HG03575 (cell line): Measurements from ENCODE around the gene SVIL.
"Not testable (repeated sequence)": the region's sequence is repeated elsewhere in the genome, so short reads cannot be mapped to it uniquely, and the experiment has no call there.

ENCODE experiments used
- ATAC-seq: cut with Tn5 transposase; IDR thresholded peaks from one replicate; pipeline ENCODE4 v1.9.1; 2021; ENCODE audit not compliant: unreplicated experiment, insufficient number of reproducible peaks, low FRiP score; ENCODE audit errors: extremely low read depth

The SVIL gene

DNA sequence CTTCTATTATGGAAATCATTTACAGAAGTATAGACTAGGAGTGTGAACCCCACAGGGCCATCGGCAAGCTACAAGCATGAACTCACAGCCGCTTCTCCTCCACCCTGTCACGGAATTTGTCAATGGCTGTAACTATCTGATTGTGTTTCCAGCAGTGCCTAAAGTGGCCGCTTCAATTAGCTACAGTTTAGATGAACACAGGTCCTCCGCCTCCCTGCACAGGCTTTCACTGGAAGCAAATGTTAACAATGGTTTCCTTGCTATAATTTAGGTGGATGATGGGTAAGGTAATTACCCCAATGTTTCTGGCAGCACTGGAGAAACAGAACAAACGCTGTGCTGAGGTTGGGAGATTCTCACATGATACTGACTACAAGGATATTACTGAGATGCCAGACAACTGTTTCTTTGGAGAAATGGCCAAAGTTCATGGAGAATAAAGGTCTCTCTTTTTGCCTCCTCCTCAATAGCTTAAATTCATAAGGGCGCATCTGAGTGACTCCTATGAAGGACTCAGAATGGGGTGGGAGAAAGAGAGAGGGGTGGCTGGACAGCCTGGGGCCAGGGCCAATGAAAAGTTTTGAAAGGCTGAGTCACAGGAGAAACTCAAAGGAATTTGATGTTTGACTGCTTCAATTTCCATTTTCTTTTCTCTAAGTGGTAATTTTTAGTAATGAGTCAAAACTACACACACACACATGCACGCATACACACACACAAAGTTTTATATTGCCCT lies 78.9 kb downstream of the SVIL start:
- ATAC-seq = no peak

DNA sequence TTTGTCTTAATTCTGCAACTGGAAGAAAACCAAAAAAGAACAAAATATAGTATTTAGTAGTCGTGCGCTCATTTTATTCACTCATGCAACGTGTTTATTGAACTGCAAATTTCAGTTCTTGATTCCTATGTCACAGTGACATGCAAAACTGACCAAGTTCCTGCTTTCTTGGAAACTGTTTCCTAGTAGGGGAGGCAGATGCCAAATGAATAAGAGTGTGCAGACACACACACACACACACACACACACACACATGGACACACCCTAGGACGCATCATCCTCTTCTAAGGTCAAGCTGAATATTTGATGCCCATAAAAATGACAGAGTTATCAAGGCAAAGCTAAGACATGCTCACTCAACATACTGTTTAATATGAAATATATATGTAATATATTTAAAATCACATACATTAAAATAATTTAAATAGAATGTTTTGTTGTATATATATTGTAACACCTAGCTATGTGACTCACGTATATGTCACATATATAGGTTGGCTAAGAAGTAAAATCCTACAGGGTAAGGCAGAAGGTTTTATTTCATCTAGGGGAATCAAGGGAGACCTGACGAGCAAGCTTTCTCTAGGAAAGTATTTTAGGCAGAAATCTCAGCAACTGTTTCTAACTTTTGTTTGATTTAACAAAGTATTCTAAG lies 79.6 kb downstream of the SVIL start:
- no peak for ATAC-seq

DNA sequence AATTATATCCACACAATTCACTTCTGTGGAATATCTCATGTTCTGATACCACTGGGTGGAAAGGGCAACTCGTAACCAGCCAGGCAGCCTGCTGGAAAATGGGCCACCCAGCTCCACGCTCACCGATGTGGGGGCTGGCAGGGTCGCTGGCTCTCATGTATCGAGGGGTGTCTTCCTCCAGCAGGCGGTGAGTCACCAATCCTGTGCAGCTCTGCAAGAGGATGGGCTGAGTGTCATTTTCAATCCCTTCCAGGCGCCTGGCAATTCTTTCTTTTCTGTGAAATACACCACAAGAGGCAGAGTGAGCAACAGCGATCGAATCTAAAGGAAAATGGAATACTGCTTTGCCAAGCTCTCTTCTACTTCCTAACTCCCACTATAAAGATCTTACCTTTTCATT lies 80.1 kb downstream of the SVIL start:
- ATAC-seq = no peak

DNA sequence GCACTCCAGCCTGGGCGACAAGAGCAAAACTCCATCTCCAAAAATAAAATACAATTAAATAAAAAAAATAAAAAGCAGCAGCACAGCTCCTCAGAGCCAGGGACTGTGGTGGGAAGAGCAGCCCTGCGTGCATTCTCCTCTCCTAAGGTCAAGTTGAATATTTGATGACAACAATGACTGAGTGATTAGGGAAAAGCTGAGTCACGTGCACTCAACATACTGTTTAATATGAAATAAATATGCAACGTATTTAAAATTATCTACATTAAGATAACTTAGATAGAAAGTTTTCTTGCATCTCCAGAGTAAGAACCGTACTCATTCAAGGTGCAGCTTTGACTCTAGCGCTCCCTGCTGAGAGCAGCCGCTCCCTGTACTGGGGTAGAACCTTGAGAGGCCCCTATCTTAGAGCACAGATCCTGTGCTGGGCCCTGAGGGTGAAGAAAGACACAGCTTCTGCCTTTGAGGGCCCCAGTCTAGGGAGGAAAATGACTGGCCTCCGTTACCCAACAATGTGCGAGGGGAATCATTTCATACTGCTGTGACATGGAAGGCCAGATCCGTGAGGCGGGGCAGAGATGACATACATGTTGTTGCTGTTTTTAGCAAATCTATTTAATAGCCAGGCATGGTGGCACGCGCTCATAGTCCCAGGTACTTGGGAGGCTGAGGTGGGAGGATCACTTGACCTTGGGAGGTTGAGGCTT lies 81.1 kb downstream of the SVIL start:
- ATAC-seq = no peak

DNA sequence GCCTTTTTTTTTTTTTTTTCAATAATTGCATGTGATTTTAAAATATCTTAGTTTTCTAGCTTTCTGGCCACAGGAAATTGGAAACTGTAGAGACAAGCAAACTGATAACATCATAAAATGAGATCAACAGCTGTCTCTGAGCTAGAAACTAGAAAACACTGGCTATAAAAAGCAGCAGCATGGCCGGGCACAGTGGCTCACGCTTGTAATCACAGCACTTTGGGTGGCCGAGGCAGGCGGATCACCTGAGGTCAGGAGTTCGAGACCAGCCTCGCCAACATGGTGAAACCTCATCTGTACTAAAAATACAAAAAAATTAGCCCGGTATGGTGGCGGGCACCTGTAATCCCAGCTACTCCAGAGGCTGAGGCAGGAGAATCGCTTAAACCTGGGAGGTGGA lies 81.7 kb downstream of the SVIL start:
- ATAC-seq = not testable (repeated sequence)

DNA sequence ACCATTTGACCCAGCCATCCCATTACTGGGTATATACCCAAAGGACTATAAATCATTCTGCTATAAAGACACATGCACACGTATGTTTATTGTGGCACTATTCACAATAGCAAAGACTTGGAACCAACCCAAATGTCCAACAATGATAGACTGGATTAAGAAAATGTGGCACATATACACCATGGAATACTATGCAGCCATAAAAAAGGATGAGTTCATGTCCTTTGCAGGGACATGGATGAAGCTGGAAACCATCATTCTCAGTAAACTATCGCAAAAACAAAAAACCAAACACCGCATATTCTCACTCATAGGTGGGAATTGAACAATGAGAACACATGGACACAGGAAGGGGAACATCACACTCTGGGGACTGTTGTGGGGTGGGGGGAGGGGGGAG lies 85.3 kb downstream of the SVIL start:
- ATAC-seq = not testable (repeated sequence)

DNA sequence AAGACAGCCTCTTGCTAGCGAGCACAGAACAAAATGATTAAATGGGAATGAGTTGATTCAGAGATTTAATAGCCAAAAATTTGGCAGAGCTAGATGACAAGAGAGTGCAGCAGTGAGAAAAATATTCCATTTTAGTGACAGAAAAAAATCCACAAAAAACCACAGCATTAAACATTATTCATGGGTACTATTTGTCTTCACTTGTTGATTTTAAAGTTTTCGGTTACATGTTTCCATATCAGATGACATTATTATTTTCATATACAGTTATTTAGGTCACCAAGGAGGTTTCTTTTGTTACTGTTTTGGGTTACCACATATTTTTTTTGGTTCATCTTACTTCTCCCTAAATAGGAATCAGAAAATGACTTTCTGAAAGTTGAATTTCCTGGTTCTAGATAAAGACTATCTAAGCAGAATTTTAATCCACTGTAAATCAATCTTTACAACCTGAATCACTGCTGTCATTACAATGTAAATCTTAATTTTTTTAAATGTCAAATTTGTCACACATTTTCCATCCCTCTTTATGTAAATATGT lies 87.9 kb downstream of the SVIL start:
- ATAC-seq = no peak

DNA sequence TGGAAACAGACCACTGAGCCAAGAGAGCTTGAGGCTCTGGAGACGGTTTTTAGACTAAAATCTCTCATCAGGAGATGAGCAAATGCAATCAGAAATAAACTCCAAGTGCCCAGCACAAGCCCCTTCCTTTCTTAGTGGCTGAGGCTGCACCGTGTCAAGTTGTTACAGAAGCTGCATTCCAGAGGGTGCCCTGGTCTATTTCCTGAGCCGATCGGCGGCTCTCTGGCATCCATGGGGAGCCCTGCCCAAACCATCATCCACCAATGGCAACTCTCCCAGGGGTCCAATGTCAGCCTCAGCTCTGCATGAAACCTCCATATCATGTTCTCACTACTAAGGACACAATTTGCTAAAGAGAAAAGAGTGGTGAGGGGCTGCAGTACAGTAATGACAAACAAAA lies 89.6 kb downstream of the SVIL start:
- ATAC-seq = no peak

DNA sequence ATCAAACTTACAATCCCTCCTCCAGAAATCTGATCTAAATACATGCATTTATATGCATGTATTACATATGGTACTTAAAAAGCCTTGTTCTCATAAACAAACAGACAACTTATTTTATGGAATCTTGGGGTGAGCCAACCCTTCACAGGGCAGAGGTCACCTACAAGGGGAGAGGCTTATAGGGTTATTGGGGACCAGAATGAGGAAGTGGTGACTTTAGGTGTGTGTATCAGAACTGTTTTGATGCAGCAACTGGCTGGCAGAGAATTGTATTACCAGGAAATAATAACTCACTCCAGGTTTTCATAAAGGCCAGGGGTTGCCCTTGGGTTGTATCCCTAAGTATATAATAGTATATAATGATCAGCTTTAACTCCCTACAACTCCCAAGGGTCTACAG lies 91.1 kb downstream of the SVIL start:
- no peak for ATAC-seq

DNA sequence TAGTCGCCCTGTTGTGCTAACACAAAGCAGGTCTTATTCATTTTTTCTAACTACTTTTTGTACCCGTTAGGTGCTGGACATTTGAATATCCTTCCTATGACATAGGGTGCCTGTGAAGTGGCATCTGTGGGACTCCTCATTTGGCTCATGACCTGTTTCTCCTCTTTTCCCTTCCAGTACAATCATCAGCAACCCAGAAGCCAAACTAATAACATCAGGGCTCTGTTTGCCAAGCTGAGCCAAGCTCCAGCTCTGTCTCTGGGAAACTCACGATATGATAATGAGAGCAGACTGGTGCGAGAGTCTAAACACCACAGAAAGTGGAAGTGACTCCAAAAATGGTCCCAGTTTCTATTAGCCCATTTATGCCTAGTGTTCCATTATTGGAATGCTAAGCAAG lies 92.0 kb downstream of the SVIL start:
- no peak for ATAC-seq

DNA sequence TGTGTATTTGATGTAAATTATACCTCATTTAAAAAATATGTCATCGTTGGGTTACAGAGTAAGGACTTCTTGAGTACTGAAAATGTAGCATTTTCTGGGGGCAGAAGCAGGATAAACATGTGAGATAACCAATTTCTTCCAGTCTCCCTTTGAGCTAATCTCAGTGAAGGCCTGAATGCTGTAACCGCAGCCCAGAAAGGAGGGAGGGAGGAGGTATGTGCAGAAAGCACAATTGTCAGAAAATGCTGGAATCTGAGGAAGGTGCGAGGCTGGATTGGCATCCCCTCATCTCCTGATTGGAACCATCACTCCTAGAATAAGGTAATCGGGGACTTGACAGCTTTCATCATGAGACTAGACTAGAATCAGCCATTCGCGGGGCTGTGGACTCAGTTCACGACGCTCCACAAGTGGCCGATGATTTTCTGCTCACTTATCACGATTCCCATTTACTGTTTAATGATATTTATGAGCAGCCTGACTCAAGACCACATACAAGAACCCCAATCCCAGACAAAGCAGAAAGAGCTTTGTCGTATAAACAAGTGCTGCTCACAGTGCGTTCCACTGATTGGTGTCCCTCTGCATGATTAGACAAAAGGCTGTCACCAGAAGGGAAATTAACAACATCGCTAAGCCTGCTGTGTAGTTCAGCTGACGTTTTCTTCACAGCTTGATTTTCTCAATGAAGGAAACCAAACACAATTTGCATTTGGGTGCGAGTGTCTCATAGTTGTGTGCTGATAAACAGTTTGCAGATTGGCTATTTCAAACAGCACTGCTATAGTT lies 93.2 kb downstream of the SVIL start:
- ATAC-seq = no peak

DNA sequence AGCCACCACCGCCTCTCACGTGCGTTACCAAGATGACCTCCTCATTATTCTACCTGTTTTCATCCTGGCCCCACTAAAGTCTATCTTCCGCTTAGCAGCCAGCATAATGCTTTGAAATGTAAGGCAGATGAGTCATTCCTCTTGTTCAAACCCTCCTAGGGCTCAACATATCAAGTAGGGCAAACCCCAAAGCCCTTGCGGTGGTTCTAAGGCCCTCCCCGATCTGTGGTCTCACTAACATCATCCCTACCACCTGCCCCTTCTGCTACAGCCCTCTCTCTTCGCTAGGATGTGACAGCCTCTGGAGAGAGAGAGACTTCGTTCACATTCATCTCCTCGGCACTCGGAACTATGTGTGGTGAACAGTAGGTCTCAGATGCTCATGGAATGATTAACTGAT lies 94.8 kb downstream of the SVIL start:
- no peak for ATAC-seq

DNA sequence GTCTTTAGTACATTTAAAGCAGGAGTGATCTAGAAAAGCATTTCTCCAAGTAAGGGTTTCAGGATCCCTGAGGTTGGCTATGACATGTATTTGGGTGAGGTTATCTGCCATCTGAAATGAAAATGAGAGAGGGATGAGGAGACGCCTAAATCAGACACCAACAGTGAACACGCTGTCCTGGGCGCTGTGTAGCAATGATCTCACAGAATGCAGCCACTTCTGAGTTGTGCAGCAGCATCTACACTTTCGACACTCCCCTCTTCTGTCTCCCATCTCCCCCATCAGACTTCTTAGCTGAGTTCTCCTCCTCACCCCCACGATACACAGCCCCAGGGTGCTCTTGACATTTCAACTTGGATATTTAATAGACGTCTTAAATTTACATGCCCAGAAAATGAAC lies 95.4 kb downstream of the SVIL start:
- ATAC-seq = no peak

DNA sequence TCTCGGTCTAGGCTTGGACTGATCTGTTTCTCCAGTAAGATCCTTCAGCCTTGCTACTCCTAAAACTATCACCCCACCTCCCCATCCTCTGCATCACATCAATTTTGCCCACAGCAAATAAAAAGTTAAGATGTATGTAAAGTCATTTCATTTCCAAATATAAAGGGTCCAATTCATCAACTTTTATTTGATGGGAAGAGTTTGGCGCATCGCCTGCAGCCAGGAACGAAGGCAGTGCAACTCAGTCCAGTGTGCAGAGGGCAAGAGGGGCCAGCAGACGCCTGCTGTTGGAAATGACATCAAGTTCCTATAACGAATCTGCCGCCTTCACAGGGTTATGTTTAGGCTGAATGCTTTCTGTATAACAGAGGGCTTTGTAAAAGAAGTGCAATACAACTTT lies 97.0 kb downstream of the SVIL start:
- ATAC-seq = no peak

DNA sequence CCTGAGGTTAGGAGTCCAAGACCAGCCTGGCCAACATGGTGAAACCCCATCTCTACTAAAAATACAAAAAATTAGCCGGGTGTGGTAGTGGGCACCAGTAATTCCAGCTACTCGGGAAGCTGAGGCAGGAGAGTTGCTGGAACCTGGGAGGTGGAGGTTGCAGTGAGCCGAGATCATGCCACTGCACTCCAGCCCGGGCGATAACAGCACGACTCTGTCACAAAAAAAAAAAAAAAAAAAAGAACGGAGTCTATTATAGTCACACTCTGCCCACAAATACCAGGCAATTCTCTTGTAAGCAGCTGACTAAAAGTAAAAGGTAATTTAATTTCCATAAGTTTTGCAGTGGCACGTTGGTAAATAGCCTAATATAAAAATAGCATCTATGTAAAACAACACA lies 98.1 kb downstream of the SVIL start:
- ATAC-seq = not testable (repeated sequence)

DNA sequence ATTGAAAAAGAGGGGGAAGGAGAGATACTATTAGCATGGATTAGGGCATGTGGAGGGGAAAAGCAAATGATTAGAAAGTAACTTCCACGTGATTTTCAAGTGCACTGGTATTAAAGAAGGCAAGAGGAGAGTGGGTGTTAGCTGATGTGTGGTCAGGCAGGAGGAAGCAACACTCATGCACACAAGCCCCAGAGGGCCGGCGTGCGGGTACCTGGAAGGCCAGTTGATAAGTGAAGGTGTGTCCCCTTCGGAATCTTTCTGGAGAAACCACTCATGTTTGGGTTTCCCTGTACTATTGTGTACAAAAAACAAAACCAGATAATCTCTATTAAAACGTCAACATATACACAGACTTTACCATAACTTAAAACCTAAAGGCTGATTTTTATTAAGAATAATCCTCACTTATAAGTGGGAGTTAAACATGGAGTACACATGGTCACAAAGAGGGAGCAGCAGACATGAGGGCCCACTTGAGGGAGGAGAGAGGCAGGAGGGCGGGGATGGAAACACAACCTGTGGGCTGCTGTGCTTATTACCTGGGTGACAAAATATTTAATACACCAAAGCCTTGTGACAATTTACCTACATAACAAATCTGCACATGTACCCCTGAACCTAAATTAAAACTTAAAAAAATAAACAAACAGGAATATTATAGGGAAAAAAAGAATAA lies 98.9 kb downstream of the SVIL start:
- no peak for ATAC-seq

DNA sequence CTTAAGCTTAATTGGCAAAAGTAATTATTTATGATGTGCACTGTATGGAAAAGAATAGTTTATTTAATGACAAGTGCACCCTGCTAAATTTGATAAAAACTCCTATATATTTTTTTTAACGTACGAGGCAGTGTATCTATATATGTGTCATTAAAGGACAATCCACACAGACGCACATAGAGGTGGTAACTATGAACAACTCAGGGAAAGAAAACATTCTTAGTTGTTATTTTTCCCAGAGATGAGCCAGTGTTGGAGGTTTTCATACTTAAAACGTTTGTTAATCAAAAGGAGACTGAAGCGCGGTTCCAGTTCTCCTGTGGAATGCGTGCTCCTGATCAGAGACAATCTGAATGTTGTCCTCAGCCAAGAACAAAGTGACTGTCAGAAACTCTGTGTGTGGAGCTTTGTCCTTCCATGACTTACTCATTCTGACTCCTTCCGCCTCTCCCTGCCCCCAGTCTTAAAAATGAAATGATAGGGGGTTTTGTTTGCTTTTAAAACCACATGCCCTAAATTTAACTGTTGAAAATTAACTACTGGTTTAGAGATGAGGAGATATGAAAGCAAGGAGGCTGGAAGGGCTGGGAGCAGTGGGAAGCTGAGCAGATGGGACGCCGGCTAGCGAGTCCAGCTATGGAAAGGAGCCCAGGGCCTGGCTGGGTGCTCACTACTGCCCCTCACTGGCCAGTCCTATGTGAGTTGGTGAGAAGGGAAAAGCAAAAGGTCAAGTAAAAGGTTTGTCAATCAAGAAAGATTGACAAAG lies 99.6 kb downstream of the SVIL start:
- ATAC-seq = no peak

DNA sequence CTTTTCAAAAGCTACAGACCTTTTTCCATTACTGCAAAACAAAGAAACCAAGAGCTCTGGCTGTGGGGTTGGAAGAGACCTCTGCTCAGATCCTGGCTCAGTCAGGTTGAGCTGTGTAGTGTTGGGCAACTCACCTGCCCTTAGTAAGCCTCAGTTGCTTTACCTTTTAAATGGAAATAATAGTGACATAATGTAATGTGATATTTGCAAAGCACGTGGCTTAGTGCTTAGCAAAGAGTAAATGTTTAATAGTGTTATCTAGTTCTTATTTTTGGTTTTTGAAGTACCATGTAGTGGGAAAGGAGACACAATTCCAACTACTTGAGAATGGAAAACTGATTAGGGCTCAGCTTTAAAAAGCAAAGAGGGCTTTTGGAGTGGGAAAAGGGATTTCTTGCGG lies 100.2 kb downstream of the SVIL start:
- ATAC-seq = no peak
